ENCODE measurements around the gene ASTL.

ASTL gene

DNA sequence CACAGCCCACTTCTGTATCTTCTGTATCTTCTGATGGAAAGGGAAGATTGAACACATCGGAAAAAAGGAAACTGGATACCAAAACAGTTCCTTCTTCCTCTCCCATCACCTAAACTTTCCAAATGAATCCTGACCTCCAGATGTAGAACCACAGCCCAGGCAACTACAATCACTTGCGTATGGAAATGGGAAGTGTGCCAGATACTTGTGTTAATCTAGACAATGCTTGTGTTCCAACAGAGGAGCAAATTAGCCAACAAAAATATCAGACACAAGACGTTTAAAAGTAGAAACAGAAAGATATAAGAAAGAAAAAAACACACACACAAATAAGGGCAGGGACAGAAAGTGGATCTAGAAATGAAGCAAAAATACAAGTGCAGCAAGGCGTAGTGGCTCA lies 38.4 kb upstream of the ASTL start (continued):
- no peak for TF ChIP-seq EGR2 (tag by site-specific recombination; IDR thresholded peaks at IDR 0.05; ENCODE audit: low read depth)
- TF ChIP-seq BCL11B (tag by site-specific recombination; IDR thresholded peaks at IDR 0.05; ENCODE audit: low read depth): no peak
- TF ChIP-seq, protein P1, sequence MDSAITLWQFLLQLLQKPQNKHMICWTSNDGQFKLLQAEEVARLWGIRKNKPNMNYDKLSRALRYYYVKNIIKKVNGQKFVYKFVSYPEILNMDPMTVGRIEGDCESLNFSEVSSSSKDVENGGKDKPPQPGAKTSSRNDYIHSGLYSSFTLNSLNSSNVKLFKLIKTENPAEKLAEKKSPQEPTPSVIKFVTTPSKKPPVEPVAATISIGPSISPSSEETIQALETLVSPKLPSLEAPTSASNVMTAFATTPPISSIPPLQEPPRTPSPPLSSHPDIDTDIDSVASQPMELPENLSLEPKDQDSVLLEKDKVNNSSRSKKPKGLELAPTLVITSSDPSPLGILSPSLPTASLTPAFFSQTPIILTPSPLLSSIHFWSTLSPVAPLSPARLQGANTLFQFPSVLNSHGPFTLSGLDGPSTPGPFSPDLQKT (IDR thresholded peaks at IDR 0.05; ENCODE audit: borderline replicate concordance, low read depth, low read length): no peak
- TF ChIP-seq, protein P2, sequence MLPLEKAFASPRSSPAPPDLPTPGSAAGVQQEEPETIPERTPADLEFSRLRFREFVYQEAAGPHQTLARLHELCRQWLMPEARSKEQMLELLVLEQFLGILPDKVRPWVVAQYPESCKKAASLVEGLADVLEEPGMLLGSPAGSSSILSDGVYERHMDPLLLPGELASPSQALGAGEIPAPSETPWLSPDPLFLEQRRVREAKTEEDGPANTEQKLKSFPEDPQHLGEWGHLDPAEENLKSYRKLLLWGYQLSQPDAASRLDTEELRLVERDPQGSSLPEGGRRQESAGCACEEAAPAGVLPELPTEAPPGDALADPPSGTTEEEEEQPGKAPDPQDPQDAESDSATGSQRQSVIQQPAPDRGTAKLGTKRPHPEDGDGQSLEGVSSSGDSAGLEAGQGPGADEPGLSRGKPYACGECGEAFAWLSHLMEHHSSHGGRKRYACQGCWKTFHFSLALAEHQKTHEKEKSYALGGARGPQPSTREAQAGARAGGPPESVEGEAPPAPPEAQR (tag by site-specific recombination; IDR thresholded peaks at IDR 0.05): no peak
- no peak for TF ChIP-seq ZXDB (tag by site-specific recombination; IDR thresholded peaks at IDR 0.05)

DNA sequence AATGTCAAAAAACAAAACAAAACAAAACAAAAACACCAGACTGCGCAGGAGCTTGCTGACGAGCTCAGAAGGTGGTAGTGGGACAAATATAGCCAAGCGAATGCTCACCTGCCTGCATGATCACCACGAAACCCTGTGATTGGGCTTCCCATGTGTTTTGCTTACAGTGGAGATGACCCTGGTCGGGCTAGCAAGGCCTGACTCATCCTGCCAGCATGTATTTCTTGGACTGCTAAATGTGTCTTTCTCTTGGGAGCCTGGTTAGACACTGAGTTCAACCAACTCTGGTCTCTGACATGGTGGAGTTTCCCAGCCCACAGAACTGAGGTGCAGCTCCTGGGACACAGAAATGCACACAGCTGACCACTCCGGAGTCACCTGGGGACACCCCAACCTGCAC lies 37.6 kb upstream of the ASTL start:
- ChIA-PET CTCF (interaction anchor here (0.6 to 7.2 kb wide), 9 partner anchors 13 to 183 kb away, joined by 3 to 142 read pairs (median 8); partner anchors contain the start of genes ANKRD36C, ASTL and DUSP2), POLR2A (no interaction called here)
- H3K36me3 ChIP-seq (ENCODE audit: control insufficient read depth in 2 of 2, insufficient read depth in 1 of 2, low read length in 2 of 2): no peaks in the 10 kb centered on the region
- peaks cover 2% of the 10 kb centered on the region; the same call in 1 of the 2 replicates for H3K4me1 ChIP-seq (ENCODE audit: control insufficient read depth, insufficient read depth, low read length)
- no peak overlapping the region for H3K4me3 ChIP-seq (ENCODE audit: low read depth, low read length)
- H3K9me3 ChIP-seq (ENCODE audit: control insufficient read depth, insufficient read depth, low read depth, low read length): no peaks in the 10 kb centered on the region
- no peak overlapping the region for H3K27ac ChIP-seq (ENCODE audit: extremely low read depth, low read depth, low read length)
- TF ChIP-seq ZNF221 (tag by site-specific recombination; IDR thresholded peaks at IDR 0.05; ENCODE audit: borderline replicate concordance): no peak

DNA sequence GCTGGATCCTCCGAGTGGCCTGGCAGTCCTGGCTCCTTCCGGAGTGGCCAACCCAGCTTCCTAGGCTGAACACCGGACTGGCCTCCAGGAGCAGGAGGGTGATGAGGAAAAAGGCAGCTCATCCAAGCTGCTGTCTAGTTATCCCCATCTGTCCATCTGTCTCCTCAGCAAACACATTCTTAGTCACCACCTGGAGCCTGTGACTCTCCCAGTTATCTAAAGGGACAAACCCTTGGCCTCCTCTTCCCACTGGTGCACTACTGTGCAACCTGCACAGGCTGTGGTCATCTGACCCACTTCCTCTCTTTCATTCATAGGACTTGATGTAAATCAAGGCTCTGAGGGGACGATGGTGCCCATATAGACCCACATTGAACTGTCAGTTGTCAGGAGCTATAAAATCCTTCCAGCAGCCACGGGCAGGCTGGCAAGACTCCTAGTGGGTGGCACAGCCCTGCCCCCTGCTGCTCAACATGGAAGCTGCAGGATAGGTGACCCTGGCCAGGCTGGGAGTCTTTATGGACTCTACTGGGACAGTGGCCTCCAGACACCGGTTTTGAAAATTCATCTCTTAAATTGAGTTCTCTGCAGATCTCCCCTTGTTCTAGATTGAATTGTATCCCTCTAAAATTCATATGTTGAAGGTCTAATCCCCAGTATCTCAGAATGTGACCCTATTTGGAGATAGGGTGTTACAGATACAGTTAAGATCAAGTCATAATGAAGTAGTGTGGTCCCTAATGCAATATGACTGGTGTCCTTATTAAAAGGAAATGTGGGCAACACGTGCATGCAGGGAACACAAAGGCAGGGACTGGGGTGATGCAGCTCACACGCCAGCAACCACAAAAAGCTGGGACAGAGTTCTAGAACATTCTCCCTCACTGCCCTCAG lies 36.2 kb upstream of the ASTL start:
- Histone ChIP-seq H3K27ac (ENCODE audit: extremely low read depth, low read depth, low read length) (no peak overlapping the region), H3K9me3 (ENCODE audit: control insufficient read depth, insufficient read depth, low read depth, low read length) (no peaks in the 10 kb centered on the region), H3K4me1 (ENCODE audit: control insufficient read depth, insufficient read depth, low read length) (no peaks in the 10 kb centered on the region), H3K4me3 (ENCODE audit: low read depth, low read length) (no peak overlapping the region), H3K36me3 (ENCODE audit: control insufficient read depth in 2 of 2, insufficient read depth in 1 of 2, low read length in 2 of 2) (no peaks in the 10 kb centered on the region)
- TF ChIP-seq ZNF654 (tag by site-specific recombination; IDR thresholded peaks at IDR 0.05; ENCODE audit: low read depth) (peak; percentile 54), ZBTB17 (tag by site-specific recombination; IDR thresholded peaks at IDR 0.05) (0 out of 2 replicates have a peak, but pooled peaks have one; percentile 13), WT1 (tag by site-specific recombination; IDR thresholded peaks at IDR 0.05) (no peak), ZSCAN30 (tag by site-specific recombination; IDR thresholded peaks at IDR 0.05) (peak; percentile 83), SCRT1 (tag by site-specific recombination; IDR thresholded peaks at IDR 0.05; ENCODE audit: borderline replicate concordance) (no peak), ZNF274 (IDR thresholded peaks at IDR 0.05; ENCODE audit: low read length) (no peak), ZNF274 (tag by site-specific recombination; IDR thresholded peaks at IDR 0.05; ENCODE audit: borderline replicate concordance) (no peak), SCRT2 (tag by site-specific recombination; IDR thresholded peaks at IDR 0.05) (no peak), ZNF701 (tag by site-specific recombination; IDR thresholded peaks at IDR 0.05) (no peak), SP7 (tag by site-specific recombination; IDR thresholded peaks at IDR 0.05) (no peak)
- TF ChIP-seq, protein P3, sequence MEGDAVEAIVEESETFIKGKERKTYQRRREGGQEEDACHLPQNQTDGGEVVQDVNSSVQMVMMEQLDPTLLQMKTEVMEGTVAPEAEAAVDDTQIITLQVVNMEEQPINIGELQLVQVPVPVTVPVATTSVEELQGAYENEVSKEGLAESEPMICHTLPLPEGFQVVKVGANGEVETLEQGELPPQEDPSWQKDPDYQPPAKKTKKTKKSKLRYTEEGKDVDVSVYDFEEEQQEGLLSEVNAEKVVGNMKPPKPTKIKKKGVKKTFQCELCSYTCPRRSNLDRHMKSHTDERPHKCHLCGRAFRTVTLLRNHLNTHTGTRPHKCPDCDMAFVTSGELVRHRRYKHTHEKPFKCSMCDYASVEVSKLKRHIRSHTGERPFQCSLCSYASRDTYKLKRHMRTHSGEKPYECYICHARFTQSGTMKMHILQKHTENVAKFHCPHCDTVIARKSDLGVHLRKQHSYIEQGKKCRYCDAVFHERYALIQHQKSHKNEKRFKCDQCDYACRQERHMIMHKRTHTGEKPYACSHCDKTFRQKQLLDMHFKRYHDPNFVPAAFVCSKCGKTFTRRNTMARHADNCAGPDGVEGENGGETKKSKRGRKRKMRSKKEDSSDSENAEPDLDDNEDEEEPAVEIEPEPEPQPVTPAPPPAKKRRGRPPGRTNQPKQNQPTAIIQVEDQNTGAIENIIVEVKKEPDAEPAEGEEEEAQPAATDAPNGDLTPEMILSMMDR (tag by site-specific recombination; IDR thresholded peaks at IDR 0.05): peak; percentile 65
- TF ChIP-seq, protein P4, sequence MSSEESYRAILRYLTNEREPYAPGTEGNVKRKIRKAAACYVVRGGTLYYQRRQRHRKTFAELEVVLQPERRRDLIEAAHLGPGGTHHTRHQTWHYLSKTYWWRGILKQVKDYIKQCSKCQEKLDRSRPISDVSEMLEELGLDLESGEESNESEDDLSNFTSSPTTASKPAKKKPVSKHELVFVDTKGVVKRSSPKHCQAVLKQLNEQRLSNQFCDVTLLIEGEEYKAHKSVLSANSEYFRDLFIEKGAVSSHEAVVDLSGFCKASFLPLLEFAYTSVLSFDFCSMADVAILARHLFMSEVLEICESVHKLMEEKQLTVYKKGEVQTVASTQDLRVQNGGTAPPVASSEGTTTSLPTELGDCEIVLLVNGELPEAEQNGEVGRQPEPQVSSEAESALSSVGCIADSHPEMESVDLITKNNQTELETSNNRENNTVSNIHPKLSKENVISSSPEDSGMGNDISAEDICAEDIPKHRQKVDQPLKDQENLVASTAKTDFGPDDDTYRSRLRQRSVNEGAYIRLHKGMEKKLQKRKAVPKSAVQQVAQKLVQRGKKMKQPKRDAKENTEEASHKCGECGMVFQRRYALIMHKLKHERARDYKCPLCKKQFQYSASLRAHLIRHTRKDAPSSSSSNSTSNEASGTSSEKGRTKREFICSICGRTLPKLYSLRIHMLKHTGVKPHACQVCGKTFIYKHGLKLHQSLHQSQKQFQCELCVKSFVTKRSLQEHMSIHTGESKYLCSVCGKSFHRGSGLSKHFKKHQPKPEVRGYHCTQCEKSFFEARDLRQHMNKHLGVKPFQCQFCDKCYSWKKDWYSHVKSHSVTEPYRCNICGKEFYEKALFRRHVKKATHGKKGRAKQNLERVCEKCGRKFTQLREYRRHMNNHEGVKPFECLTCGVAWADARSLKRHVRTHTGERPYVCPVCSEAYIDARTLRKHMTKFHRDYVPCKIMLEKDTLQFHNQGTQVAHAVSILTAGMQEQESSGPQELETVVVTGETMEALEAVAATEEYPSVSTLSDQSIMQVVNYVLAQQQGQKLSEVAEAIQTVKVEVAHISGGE (tag by site-specific recombination; conservative IDR thresholded peaks at IDR 0.05; ENCODE audit: low read depth): no peak
- CTCF ChIA-PET: interaction anchor here (0.6 to 7.2 kb wide), 42 partner anchors 8 to 451 kb away, joined by 3 to 142 read pairs (median 4); partner anchors contain the start of genes ANKRD36C, ASTL, DUSP2 and STARD7
- POLR2A ChIA-PET: interaction anchor here (0.6 to 1.1 kb wide), 4 partner anchors 34 to 182 kb away, joined by 3 to 8 read pairs (median 4); partner anchors contain the start of genes ASTL and STARD7

Data from HEK293 (cell line).